ENCODE results near the gene LORICRIN.
A peak's percentile ranks its signal among the peaks of the same experiment; 100 is the strongest.
"Not testable (repeated sequence)": the region's sequence is repeated elsewhere in the genome, so short reads cannot be mapped to it uniquely, and the experiment has no call there.

LORICRIN gene, protein sequence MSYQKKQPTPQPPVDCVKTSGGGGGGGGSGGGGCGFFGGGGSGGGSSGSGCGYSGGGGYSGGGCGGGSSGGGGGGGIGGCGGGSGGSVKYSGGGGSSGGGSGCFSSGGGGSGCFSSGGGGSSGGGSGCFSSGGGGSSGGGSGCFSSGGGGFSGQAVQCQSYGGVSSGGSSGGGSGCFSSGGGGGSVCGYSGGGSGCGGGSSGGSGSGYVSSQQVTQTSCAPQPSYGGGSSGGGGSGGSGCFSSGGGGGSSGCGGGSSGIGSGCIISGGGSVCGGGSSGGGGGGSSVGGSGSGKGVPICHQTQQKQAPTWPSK
- 0 reads per million in 2 donors for total RNA-seq

- no peak for DNase-seq
Observed at GRCh38 chr1:153259387-153259786, at the start of gene LORICRIN. LORICRIN (plus strand) TSS chr1:153259687; CDS start chr1:153260950, 1,263 bp downstream.

GRCh38 chr1:153210206-153210605 lies 49.3 kb upstream of the LORICRIN start:
- no peak for DNase-seq

DNA sequence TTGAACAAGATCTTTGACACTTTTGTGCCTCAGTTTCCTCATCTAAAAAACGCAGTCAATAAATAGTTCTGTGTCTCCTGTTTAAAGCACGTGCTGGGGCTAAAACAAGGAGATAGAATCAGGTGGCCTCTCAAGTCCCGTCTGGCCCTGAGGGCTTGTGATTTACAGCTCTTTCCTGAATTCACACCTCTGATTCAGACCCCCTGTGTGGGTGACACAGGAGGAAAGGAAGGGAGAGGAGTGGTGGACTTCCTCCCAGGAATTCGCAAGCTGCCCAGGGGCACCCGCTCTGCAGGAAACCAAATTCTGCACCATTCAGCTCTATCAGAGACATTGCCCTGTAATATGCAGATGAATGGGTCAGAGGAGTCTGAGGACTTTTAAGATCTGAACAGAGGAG lies 47.3 kb upstream of the LORICRIN start:
- no peak for DNase-seq

GRCh38 chr1:153213519-153213918 lies 46.0 kb upstream of the LORICRIN start:
- DNase-seq, result no peak

GRCh38 chr1:153217212-153217611 lies 42.3 kb upstream of the LORICRIN start, which contains the start of gene PRR9:
PRR9 (plus strand) TSS chr1:153217584; CDS start chr1:153218145, 561 bp downstream.
- DNase-seq, result no peak

- DNase-seq, result no peak
Observed at GRCh38 chr1:153217744-153218416, 41.6 kb upstream of the LORICRIN start.

GRCh38 chr1:153220606-153221303 lies 38.7 kb upstream of the LORICRIN start:
- DNase-seq, result no peak

- peak in 3 of 5 experiments; percentile 18 to 40 (median 26) for DNase-seq
Observed at GRCh38 chr1:153223040-153223891, 36.2 kb upstream of the LORICRIN start.

- no peak for DNase-seq
Observed at GRCh38 chr1:153227810-153228209, 31.7 kb upstream of the LORICRIN start.

DNA sequence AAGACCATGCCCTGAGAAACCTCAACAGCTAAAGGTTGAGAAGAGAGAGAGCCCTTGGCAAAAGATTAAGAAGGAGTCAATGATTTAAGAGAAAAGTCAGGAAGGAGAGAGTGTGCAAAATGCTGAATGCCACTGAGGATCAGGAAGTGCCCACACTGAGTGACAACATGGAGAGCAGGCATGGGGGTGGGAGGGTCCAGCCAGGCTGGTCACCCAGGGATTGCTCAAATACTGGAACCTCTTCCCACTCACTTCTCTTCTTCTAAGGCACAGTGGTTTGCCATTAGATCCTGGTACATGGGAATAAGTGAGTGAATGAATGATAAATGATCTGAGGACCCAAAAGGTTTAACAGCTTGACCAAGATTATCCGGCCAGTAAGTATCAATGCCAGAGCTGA lies 31.0 kb upstream of the LORICRIN start:
- DNase-seq, result no peak

DNA sequence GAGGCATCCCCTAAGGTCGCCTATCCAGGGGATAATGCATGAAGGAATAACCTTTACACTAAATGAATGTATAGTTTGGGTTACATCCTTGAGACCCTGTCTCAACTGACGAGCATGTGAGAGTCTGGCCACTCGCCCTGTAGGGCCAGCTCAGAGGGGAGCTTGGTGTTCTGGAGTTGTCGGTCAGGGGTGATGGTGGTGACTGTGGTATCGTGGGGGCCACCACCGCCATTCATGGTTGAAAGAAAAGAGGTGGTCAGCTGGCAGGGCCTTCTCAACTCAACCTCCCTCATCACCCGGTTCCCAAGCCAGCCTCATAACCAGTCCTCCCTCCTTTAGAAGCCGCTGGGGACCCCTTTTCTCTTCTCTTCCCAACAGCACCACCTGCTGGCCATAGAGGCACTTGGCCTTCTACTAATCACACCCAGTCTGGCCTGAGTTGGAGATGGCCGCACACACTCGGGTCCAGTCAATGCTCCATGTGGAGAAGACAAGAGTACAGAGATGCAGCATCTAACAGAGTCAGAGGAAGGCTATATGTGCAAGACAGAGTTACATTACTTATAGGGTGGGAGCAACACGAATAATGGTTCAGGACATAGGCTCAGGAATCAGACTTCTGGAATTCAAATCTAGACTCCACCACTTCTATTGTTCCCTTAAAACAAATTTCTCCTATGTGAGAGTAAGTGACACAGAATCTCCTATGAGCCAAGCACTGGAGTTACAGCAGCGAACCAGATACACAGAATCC lies 30.2 kb upstream of the LORICRIN start:
- not testable (repeated sequence) for DNase-seq

- DNase-seq, result no peak
Observed at GRCh38 chr1:153231363-153231762, 28.1 kb upstream of the LORICRIN start.

- no peak for DNase-seq
Observed at GRCh38 chr1:153231785-153232184, 27.7 kb upstream of the LORICRIN start.

DNA sequence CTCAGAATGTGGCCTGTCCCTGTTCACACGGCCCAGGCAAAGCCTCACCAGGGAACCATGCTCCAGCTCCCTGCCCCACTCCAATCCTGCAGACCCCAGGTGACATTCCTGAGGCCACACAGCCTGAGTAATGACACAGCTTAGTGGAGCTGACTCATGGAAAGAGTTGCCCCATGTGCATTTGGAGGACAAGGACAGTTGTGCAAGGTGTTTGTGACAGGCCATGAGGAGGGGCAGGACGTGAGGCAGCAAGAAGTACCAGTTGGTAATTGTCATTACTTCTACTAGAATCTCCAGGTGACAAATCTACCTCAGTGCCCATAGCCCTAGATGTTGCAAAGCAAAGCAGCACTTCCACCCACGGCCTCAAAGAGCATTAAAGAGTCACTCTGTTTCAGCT lies 26.9 kb upstream of the LORICRIN start:
- no peak for DNase-seq

- no peak for DNase-seq
Observed at GRCh38 chr1:153233448-153233847, 26.0 kb upstream of the LORICRIN start.

GRCh38 chr1:153238527-153238926 lies 21.0 kb upstream of the LORICRIN start:
- DNase-seq, result no peak

DNA sequence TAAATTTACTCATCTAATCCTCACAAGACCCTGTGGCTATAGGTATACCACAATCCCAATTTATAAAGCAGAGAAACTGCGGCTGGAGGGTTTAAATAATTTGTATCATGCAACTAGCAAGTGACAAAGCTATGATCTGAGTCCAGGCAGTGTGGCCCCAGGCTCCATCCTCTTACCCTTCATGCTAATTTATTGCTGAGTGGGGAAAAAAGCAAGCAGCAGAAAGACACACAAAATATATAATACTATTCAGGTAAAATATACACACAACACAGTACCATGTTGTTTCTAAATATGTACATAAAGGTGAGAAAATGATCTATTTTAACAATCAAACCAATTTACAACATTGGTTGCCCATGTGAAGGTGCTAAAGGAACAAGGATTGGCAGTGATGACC lies 17.3 kb upstream of the LORICRIN start:
- no peak for DNase-seq

DNA sequence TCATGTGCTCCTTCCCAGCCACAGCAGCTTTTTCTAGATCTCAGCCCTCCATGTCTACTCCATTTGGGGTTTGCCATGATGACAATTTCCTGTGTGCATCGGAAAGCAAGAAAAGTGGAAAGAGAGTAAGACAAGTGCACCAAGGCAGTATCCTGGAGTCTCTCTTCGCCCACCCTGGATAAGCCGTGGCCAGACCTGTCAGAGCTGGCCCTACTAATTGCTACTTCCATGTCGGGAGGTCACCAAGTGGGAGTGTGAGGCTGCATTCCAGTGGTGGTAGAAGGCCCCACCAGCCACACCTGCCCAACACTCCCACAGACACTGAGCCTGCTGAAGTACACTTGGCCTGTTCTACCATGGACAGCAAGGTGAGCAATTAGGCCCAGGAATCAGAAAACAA lies 14.0 kb upstream of the LORICRIN start:
- DNase-seq, result no peak

DNA sequence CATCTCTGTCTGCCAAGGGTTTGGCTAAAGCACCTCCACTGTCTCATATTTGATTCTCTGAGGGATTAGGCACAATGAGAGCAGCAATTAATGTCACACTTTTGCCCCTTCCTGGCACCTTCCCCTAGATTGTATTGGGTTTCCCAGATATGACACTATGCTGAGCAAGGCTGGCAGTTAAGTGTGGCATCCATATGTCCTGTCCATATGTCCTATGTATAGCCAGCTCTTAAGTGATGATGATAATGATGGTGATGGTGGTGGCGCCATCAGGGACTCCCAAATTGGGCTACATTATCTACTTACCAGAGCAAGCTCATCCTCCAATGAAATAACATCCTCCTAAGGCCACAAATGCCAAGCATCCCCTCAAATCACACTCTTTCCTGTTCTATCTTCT lies 13.5 kb upstream of the LORICRIN start:
- no peak for DNase-seq

DNA sequence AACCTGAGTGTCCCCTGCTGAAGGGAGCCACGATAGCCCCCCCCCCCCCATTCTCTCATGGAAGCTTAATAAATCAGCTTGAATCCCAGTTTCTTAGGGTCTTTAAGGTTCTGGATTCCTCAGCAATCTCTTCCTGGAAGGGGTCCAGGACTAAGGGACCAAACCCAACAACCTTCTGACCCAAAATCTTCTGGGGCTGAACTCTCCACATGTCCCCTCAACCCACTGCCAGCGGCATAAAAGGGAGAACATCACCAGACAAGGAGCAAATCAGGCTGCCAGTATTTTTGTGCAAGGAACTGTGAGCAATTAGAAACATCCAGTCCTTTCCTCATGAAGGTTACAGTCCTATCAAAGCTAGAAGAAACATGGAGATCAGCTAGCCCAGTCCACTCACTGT lies 12.7 kb upstream of the LORICRIN start:
- DNase-seq, result no peak

- no peak for DNase-seq
Observed at GRCh38 chr1:153248176-153248879, 11.2 kb upstream of the LORICRIN start.
